Heart left ventricle (tissue), 16 donors: ENCODE data around the gene ACAP2. TPM values are rescaled to one million over a fixed set of nuclear protein-coding genes. Genes with fewer than 3 reads are reported as not detected.
"Not testable (repeated sequence)": the region's sequence is repeated elsewhere in the genome, so short reads cannot be mapped to it uniquely, and the experiment has no call there.

ENCODE experiments used
- ATAC-seq, 4 donors: fragments of 200-7000 bp; cut with Tn5 transposase; one replicate each; pipeline ENCODE4 v1.9.1; 2020 to 2022; ENCODE audit warnings: moderate library complexity in 4 of 4, mild to moderate bottlenecking in 3 of 4, moderate number of reproducible peaks in 1 of 4
- DNase-seq, 5 donors: peaks; one replicate each; pipeline ENCODE4 v3.0.0-alpha.2; 2020
- H3K27ac ChIP-seq, 12 donors: fragments of 200-600 bp; sonication (generic) in 4 of 12; one replicate each; pipeline versions ENCODE4 v1.5.0 to v1.8.0; 2016 to 2022; ENCODE audit warnings: mild to moderate bottlenecking in 2 of 12
- H3K27me3 ChIP-seq, 9 donors: fragments of 200-600 bp; sonication (generic) in 2 of 9; one replicate each; pipeline versions ENCODE4 v1.5.1 to v1.8.0; 2016 to 2022; ENCODE audit warnings: mild to moderate bottlenecking in 3 of 9
- H3K36me3 ChIP-seq, 9 donors: fragments of 200-600 bp; sonication (generic) in 2 of 9; one replicate each; pipeline versions ENCODE4 v1.5.0 to v1.8.0; 2018 to 2022; ENCODE audit warnings: mild to moderate bottlenecking in 2 of 9
- H3K4me1 ChIP-seq, 12 donors: fragments of 200-600 bp; sonication (generic) in 4 of 12; one replicate each; pipeline versions ENCODE4 v1.5.0 to v1.8.0; 2016 to 2022; ENCODE audit warnings: mild to moderate bottlenecking in 3 of 12
- H3K4me3 ChIP-seq, 12 donors: fragments of 200-600 bp; sonication (generic) in 4 of 12; one replicate each; pipeline versions ENCODE4 v1.5.0 to v1.8.0; 2017 to 2022; ENCODE audit warnings: mild to moderate bottlenecking in 9 of 12, moderate library complexity in 4 of 12
- H3K9me3 ChIP-seq, 12 donors: fragments of 200-600 bp; sonication (generic) in 4 of 12; one replicate each; pipeline versions ENCODE4 v1.5.0 to v1.8.0; 2016 to 2022; ENCODE audit warnings: mild to moderate bottlenecking in 1 of 12
- POLR2A ChIP-seq, 2 donors: fragments of 450-650 bp; IDR thresholded peaks; one replicate each; pipeline ENCODE4 v1.6.1; 2017; ENCODE audit warnings: antibody characterized with exemption in 2 of 2, mild to moderate bottlenecking in 2 of 2, moderate library complexity in 2 of 2
- WGBS, 4 donors: extraction: QIAGEN DNeasy Blood & Tissue Kit in 2 of 4; methylation state at CpG; one replicate each; pipeline versions ENCODE4 v1.1.5 to v1.1.7; 2013 to 2018; 5-methylcytosine and 5-hydroxymethylcytosine counted together
- intact Hi-C, 10 donors: fragments of 100-400 bp; cut with DNase I; formaldehyde crosslinking; loops; one replicate each; pipeline versions ENCODE4 v1.11.1 to v1.14.2; 2022
- polyA plus RNA-seq, 2 donors: library from polyadenylated mRNA; stranded (reverse); fragments of 200-250 nt; gene quantifications; one replicate each; pipeline ENCODE4 v1.2.3, GENCODE V29; 2013
- total RNA-seq, 9 donors: library from RNA; depleted of rRNA in 2 of 9; stranded (reverse); fragments of >200 nt in 2 of 9; fragmentation: NEBNext Ultra II Directional in 3 of 9; extraction: Animal tissue kit (Norgen Biotek cat#: 25700) in 3 of 9; gene quantifications; one replicate each; pipeline versions ENCODE4 v1.1.0 to v1.2.4, GENCODE V29; 2016 to 2023
- TF ChIP-seq, protein P1 (sequence below), 12 donors: fragments of 200-600 bp; sonication (generic) in 4 of 12; IDR thresholded peaks; one replicate each; pipeline versions ENCODE4 v1.5.0 to v1.8.0; 2018 to 2022; ENCODE audit warnings: antibody characterized with exemption in 12 of 12, mild to moderate bottlenecking in 5 of 12
- donor health status: ischemic (EF 13 %, LVEDD 7.1; RV severe dilation, severe dysfunction).
- donor health status: healthy with polysubstance abuse.
- donor health status: DM: no; HTN: yes; CAD: no.
- donor health status: DM: no; HTN: no; CAD: no.
- donor health status: ischemic (EF 25% LVEDD 6.9; RV normal size, moderate dysfunction).
- donor health status: ischemic (EF 25% LVEDD 5.7; RV mildly dilated, moderate dysfunction).
- donor health status: healthy.
- donor health status: DM: yes; HTN: yes; CAD: no.
- donor health status: ischemic (EF 35%, LVEDD 5.7; RV mildly dilated, moderate dysfunction).
- donor health status: nonischemic (EF 11% LVEDD 7.7; RV severe dilation, severe dysfunction).
- donor health status: DM: yes; HTN: yes; CAD: no.
- donor health status: PGD.
- donor health status: ischemic (EF 29% LVEDD 5.4; RV normal size, mild dysfunction).
- donor health status: nonischemic (EF 23%, LVEDD 6.1; RV moderate dilation, normal function).

Gene ACAP2
- total and polyA plus RNA-seq, 11 donors: 4.4 to 39.2 (median 15.4) TPM

DNA sequence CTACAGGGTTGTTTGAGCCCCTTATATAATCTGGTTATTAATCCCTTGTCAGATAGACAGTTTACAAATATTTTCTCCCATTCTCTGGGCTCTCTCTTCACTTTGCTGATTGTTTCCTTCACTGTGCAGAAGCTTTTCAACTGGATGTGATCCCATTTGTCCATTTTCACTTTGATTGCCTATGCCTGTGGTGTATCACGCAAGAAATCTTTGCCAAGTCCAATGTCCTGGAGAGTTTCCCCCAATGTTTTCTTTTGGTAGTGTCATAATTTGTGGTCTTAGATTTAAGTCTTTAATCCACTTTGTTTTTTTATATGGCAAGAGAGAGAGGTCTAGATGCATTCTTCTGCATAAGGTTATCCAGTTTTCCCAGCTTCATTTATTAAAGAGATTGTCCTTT lies 212.6 kb downstream of the ACAP2 start:
- TF ChIP-seq, protein P1, sequence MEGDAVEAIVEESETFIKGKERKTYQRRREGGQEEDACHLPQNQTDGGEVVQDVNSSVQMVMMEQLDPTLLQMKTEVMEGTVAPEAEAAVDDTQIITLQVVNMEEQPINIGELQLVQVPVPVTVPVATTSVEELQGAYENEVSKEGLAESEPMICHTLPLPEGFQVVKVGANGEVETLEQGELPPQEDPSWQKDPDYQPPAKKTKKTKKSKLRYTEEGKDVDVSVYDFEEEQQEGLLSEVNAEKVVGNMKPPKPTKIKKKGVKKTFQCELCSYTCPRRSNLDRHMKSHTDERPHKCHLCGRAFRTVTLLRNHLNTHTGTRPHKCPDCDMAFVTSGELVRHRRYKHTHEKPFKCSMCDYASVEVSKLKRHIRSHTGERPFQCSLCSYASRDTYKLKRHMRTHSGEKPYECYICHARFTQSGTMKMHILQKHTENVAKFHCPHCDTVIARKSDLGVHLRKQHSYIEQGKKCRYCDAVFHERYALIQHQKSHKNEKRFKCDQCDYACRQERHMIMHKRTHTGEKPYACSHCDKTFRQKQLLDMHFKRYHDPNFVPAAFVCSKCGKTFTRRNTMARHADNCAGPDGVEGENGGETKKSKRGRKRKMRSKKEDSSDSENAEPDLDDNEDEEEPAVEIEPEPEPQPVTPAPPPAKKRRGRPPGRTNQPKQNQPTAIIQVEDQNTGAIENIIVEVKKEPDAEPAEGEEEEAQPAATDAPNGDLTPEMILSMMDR (IDR thresholded peaks at IDR 0.05): no peak
- no peak for TF ChIP-seq POLR2A (IDR thresholded peaks at IDR 0.05)
- Histone ChIP-seq H3K4me1 (no peaks in the 10 kb centered on the region), H3K27me3 (no peaks in the 10 kb centered on the region), H3K27ac (no peak overlapping the region), H3K4me3 (no peak overlapping the region), H3K36me3 (peaks cover 0 to 11% (median 0%) of the 10 kb centered on the region in 9 donors), H3K9me3 (peaks cover 0 to 8% (median 0%) of the 10 kb centered on the region in 12 donors)
- intact Hi-C loops: no loop called here
- ATAC-seq (no peak), DNase-seq (no peak)
- WGBS, 4 donors: 97 to 99% (median 98%) methylated on average over 1 of the region's 1 CpG

DNA sequence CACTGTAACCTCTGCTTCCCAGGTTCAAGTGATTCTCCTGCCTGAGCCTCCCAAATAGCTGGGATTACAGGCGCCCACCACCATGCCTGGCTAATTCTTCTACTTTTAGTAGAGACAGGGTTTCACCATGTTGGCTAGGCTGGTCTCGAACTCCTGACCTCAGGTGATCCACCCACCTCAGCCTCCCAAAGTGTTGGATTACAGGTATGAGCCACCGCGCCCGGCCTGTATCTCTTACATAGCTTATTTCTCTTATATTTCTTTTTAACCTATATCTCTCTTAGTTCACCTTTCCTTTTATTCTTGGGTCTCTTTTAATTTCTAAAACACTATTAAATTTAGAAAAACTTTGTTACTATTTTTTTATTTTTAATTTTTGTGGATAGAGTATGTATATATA lies 213.9 kb downstream of the ACAP2 start:
- H3K9me3 ChIP-seq, H3K4me3 ChIP-seq, ATAC-seq, DNase-seq, intact Hi-C loops, H3K27me3 ChIP-seq, H3K27ac ChIP-seq, H3K4me1 ChIP-seq: not testable (repeated sequence)
- peaks cover 0 to 12% (median 0%) of the 10 kb centered on the region in 9 donors for H3K36me3 ChIP-seq
- WGBS, 4 donors: 96 to 98% (median 97%) methylated on average over 5 of the region's 5 CpGs

DNA sequence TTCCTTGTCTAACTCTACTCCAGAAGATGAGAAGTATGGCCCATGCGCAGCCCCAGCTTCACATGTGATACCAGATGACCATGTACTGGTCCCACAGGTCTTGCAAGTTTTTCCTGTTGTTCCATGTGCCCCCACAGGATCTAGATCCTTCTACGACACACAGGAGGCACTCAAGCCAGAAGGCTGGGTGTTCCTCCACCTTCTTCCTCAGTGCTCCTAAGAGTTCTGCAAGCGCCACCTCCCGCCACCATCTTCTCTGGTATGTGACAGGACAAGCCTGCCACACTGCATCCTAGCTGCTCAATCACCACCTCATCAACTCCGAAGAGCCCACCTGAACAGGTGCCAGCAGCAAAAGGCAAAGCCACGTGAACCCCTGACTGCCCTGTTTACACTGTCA lies 214.9 kb downstream of the ACAP2 start:
- no peak overlapping the region for H3K4me3 ChIP-seq
- peaks cover 0 to 8% (median 0%) of the 10 kb centered on the region in 12 donors for H3K9me3 ChIP-seq
- ATAC-seq: no peak
- H3K36me3 ChIP-seq: peaks cover 0 to 12% (median 0%) of the 10 kb centered on the region in 9 donors
- TF ChIP-seq POLR2A (IDR thresholded peaks at IDR 0.05): no peak
- TF ChIP-seq, protein P1 (IDR thresholded peaks at IDR 0.05): no peak
- intact Hi-C loops: no loop called here
- H3K27ac ChIP-seq: no peak overlapping the region
- no peaks in the 10 kb centered on the region for H3K27me3 ChIP-seq
- no peak for DNase-seq
- H3K4me1 ChIP-seq: peaks cover 0 to 17% (median 11%) of the 10 kb centered on the region in 12 donors
- 96 to 98% (median 96%) methylated on average over 6 of the region's 6 CpGs for WGBS, 4 donors

DNA sequence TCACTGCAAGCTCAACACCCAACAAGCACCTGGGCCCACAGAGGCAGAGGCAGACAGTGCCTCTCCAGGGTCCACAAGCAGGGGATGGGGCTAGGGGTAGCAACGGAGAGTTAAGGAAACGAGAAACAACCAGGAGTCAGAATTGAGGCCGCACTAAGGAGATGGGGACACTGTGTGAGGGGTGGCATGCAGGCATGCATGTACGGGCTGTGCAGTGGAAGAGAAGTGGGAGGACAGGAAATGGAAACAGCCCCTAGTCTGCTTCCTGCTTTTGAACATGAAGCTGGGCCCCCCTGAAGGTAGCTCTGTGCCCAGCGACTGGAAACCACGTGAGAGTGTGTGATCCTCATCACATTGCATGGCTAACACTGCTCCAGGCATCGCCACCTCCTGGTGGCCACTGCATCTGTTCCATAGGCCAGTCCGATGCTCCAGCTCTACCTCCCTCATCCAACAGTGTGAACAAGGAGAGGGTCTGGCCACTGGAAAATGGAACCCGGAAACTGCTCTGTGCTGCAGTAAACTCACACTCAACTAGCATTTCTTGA lies 215.8 kb downstream of the ACAP2 start:
- WGBS, 4 donors: 65 to 69% (median 67%) methylated on average over 8 to 9 of the region's 9 CpGs
- DNase-seq: peak in 2 of 5 donors; percentile 13 to 19
- Histone ChIP-seq H3K27ac (no peak overlapping the region), H3K9me3 (peaks cover 0 to 8% (median 0%) of the 10 kb centered on the region in 12 donors), H3K4me1 (peaks cover 0 to 20% (median 12%) of the 10 kb centered on the region in 12 donors), H3K27me3 (no peaks in the 10 kb centered on the region), H3K36me3 (peaks cover 0 to 12% (median 0%) of the 10 kb centered on the region in 9 donors), H3K4me3 (no peak overlapping the region)
- ATAC-seq: peak in 2 of 4 donors; percentile 59 to 60
- intact Hi-C loops: no loop called here
- no peak for TF ChIP-seq POLR2A (IDR thresholded peaks at IDR 0.05)
- TF ChIP-seq, protein P1 (IDR thresholded peaks at IDR 0.05): peak in 9 of 12 donors; percentile 11 to 47 (median 30)

DNA sequence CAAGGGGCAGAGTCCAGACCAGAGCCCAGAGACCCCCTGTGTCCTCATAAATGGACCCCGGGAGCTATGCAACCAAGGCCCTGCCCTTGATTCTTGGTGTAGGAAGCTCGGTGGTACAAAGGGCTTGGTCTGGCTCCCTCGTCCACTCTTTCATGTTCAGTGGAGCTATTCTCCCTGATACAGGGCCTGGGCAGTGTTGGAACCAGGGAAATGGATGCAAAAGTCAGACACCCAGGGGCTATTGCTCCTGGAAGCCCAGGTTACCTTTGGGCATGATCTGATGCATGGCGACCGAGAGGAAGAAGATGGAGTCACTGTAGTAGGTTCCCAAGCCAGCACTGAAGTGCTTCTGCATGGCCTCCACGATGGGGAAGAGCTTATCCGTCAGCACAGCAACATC lies 216.4 kb downstream of the ACAP2 start:
- WGBS, 4 donors: 91 to 93% (median 93%) methylated on average over 7 of the region's 7 CpGs
- DNase-seq (no peak), ATAC-seq (no peak)
- H3K9me3 ChIP-seq: peaks cover 0 to 8% (median 0%) of the 10 kb centered on the region in 12 donors
- no peaks in the 10 kb centered on the region for H3K27me3 ChIP-seq
- peaks cover 0 to 25% (median 15%) of the 10 kb centered on the region in 12 donors for H3K4me1 ChIP-seq
- H3K27ac ChIP-seq: no peak overlapping the region
- peaks cover 0 to 12% (median 0%) of the 10 kb centered on the region in 9 donors for H3K36me3 ChIP-seq
- intact Hi-C loops: no loop called here
- TF ChIP-seq POLR2A (IDR thresholded peaks at IDR 0.05): no peak
- TF ChIP-seq, protein P1 (IDR thresholded peaks at IDR 0.05): no peak
- H3K4me3 ChIP-seq: no peak overlapping the region
